Thoracic aorta (tissue), 2 donors: ENCODE results near the gene KCND3. TPM values are rescaled to one million over a fixed set of nuclear protein-coding genes. Genes with fewer than 3 reads are reported as not detected.

Source experiments
- ATAC-seq: fragments of 150-250 bp; one replicate; pipeline ENCODE4 v1.8.0; 2017; ENCODE audit warnings: low read depth; ENCODE audit not compliant: insufficient number of reproducible peaks, low FRiP score
- DNase-seq: peaks from one replicate; pipeline ENCODE4 v3.0.0-alpha.2; 2020; ENCODE audit warnings: low spot score
- H3K27ac ChIP-seq, 2 donors: fragments of 200-600 bp; sonication (generic); 1 replicate in 1 of 2; 2 replicates in 1 of 2; pipeline ENCODE4 v1.5.1; 2016; ENCODE audit warnings: mild to moderate bottlenecking in 2 of 2, moderate library complexity in 2 of 2
- H3K27me3 ChIP-seq: fragments of 200-600 bp; sonication (generic); replicated peaks from 2 replicates; pipeline ENCODE4 v1.6.0; 2016; ENCODE audit warnings: mild to moderate bottlenecking; ENCODE audit not compliant: insufficient read depth
- H3K36me3 ChIP-seq: fragments of 200-600 bp; sonication (generic); one replicate; pipeline ENCODE4 v1.5.1; 2016
- H3K4me1 ChIP-seq, 2 donors: fragments of 200-600 bp; sonication (generic); 1 replicate in 1 of 2; 2 replicates in 1 of 2; pipeline versions ENCODE4 v1.5.1 to v1.6.0; 2016; ENCODE audit warnings: low read depth in 2 of 2, mild to moderate bottlenecking in 1 of 2; ENCODE audit not compliant: control insufficient read depth in 1 of 2
- H3K4me3 ChIP-seq: fragments of 200-600 bp; sonication (generic); 2 replicates; pipeline ENCODE4 v1.5.1; 2016; ENCODE audit warnings: mild to moderate bottlenecking
- H3K9me3 ChIP-seq: fragments of 200-600 bp; sonication (generic); 2 replicates; pipeline ENCODE4 v1.5.1; 2016
- total RNA-seq, 2 donors: library from RNA; depleted of rRNA; stranded (reverse); fragments of >200 nt; gene quantifications; one replicate each; pipeline versions ENCODE4 v1.1.0 to v1.2.3, GENCODE V29; 2016
- TF ChIP-seq, protein P1 (sequence below): fragments of 200-600 bp; sonication (generic); IDR thresholded peaks from one replicate; pipeline ENCODE4 v1.5.1; 2019; ENCODE audit warnings: antibody characterized with exemption

The KCND3 gene
- total RNA-seq, 2 donors from 2014 or later = 12.3 to 16.6 TPM

DNA sequence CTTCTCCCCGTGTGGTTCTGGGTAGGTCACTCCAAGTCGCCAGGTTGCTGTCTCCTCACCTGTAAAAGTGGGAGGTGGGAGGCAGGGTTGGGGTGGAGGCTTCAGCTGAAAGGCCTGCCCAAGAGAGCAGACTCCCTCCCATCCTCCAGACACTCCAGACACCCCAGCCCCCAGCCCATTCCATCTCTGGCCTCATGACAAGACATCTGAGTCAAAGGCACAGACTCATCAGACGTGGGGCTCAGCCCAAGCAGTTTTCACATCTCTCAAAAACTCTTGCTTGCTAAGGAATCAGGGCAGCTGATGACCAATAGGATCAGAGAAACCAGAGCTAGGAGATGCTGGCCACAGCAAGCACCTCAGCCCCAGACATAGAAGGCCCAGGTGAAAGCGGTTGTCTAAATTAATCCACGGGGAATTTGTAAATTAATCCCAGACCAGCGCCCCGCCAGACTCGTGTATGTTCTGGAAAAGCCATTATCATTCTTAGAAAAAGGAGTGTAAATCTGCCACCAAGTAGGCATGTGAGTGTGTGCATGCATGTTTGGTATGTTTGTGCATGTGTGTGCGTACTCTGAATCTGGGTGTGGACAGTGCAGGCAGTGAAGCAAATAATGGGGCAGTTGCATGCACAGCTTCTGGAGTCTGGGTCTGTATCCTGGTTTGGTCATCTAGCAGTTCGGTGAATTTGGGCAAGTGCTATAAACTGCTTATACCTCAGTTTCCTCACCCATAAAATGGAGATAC is 55.2 kb downstream of the KCND3 start:
- Histone ChIP-seq H3K4me1 (no peaks in the 10 kb centered on the region), H3K9me3 (no peaks in the 10 kb centered on the region), H3K4me3 (no peak overlapping the region), H3K36me3 (no peaks in the 10 kb centered on the region), H3K27me3 (no peaks in the 10 kb centered on the region), H3K27ac (no peak overlapping the region)
- ATAC-seq (no peak), DNase-seq (no peak)
- TF ChIP-seq, protein P1, sequence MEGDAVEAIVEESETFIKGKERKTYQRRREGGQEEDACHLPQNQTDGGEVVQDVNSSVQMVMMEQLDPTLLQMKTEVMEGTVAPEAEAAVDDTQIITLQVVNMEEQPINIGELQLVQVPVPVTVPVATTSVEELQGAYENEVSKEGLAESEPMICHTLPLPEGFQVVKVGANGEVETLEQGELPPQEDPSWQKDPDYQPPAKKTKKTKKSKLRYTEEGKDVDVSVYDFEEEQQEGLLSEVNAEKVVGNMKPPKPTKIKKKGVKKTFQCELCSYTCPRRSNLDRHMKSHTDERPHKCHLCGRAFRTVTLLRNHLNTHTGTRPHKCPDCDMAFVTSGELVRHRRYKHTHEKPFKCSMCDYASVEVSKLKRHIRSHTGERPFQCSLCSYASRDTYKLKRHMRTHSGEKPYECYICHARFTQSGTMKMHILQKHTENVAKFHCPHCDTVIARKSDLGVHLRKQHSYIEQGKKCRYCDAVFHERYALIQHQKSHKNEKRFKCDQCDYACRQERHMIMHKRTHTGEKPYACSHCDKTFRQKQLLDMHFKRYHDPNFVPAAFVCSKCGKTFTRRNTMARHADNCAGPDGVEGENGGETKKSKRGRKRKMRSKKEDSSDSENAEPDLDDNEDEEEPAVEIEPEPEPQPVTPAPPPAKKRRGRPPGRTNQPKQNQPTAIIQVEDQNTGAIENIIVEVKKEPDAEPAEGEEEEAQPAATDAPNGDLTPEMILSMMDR = no peak

DNA sequence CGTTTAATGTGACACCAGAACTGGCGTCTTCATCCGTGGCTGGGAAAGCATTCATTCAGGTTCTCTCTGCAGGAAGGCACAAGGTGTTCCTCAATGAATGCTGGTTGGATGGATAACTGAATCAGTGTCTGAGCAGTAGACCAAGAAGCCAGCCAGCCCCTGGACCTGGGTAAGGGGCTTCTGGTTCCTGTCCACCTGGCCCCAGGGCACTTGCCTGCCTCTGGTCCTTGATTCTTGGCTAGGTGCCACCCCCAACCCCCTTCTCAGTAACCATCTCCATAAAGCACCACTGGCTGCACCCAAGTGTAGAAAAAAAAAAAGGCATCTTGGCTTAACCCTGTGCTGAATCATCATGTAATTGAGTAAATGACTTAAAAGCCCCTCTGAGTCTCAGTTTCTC is 59.1 kb downstream of the KCND3 start:
- no peaks in the 10 kb centered on the region for H3K9me3 ChIP-seq
- H3K4me1 ChIP-seq = no peaks in the 10 kb centered on the region
- no peak overlapping the region for H3K4me3 ChIP-seq
- H3K27ac ChIP-seq = no peak overlapping the region
- ATAC-seq (no peak), DNase-seq (no peak)
- H3K36me3 ChIP-seq = no peaks in the 10 kb centered on the region
- H3K27me3 ChIP-seq = no peaks in the 10 kb centered on the region
- TF ChIP-seq, protein P1 = no peak

- H3K4me1 ChIP-seq = no peaks in the 10 kb centered on the region
- DNase-seq (no peak), ATAC-seq (no peak)
- H3K9me3 ChIP-seq = no peaks in the 10 kb centered on the region
- H3K27ac ChIP-seq = no peak overlapping the region
- no peaks in the 10 kb centered on the region for H3K27me3 ChIP-seq
- no peak overlapping the region for H3K4me3 ChIP-seq
- TF ChIP-seq, protein P1 = no peak
- no peaks in the 10 kb centered on the region for H3K36me3 ChIP-seq
These were observed 60.9 kb downstream of the KCND3 start for GRCh38 chr1:111928531-111928930.

- Histone ChIP-seq H3K36me3 (no peaks in the 10 kb centered on the region), H3K27ac (no peak overlapping the region), H3K27me3 (no peaks in the 10 kb centered on the region), H3K4me1 (no peaks in the 10 kb centered on the region), H3K4me3 (no peak overlapping the region), H3K9me3 (no peaks in the 10 kb centered on the region)
- TF ChIP-seq, protein P1 = no peak
- DNase-seq (no peak), ATAC-seq (no peak)
These were observed 61.8 kb downstream of the KCND3 start for GRCh38 chr1:111927652-111928051.

- no peaks in the 10 kb centered on the region for H3K9me3 ChIP-seq
- H3K27me3 ChIP-seq = no peaks in the 10 kb centered on the region
- no peak for DNase-seq
- TF ChIP-seq, protein P1 = no peak
- no peak overlapping the region for H3K27ac ChIP-seq
- H3K36me3 ChIP-seq = no peaks in the 10 kb centered on the region
- H3K4me3 ChIP-seq = no peak overlapping the region
- H3K4me1 ChIP-seq = peaks cover 5 to 15% of the 10 kb centered on the region in 2 donors
- ATAC-seq = no peak
These were observed 64.7 kb downstream of the KCND3 start for GRCh38 chr1:111924786-111925185.
